H9 (cell line): Measurements from ENCODE around the gene WDR27. TPM values are rescaled to one million over a fixed set of nuclear protein-coding genes. Genes with fewer than 3 reads are reported as not detected.
A peak's percentile ranks its signal among the peaks of the same experiment; 100 is the strongest.

Experiments
- DNase-seq: peaks from one replicate; pipeline ENCODE4 v3.0.0-alpha.2; 2017
- H2AFZ ChIP-seq: one replicate; pipeline ENCODE4 v1.6.1; 2013; ENCODE audit warnings: mild to moderate bottlenecking, low read length, control low read depth, moderate library complexity
- H2AK5ac ChIP-seq: 2 replicates; pipeline ENCODE4 v1.6.1; 2013; ENCODE audit warnings: low read length, control low read depth, mixed read lengths; ENCODE audit not compliant: insufficient read length
- H2BK120ac ChIP-seq: one replicate; pipeline ENCODE4 v1.6.1; 2013; ENCODE audit warnings: low read depth, mild to moderate bottlenecking, low read length, control low read depth, inconsistent platforms; ENCODE audit not compliant: poor library complexity, severe bottlenecking
- H2BK12ac ChIP-seq: 2 replicates; pipeline ENCODE4 v1.6.1; 2013; ENCODE audit warnings: low read length, control low read depth, mixed read lengths, low read depth; ENCODE audit not compliant: insufficient read length
- H2BK15ac ChIP-seq: 2 replicates; pipeline ENCODE4 v1.6.1; 2013; ENCODE audit warnings: low read depth, low read length, control low read depth
- H2BK20ac ChIP-seq: one replicate; pipeline ENCODE4 v1.6.1; 2013; ENCODE audit warnings: low read depth, mild to moderate bottlenecking, low read length, control low read depth, inconsistent platforms; ENCODE audit not compliant: poor library complexity, severe bottlenecking
- H2BK5ac ChIP-seq: 2 replicates; pipeline ENCODE4 v1.6.1; 2013; ENCODE audit warnings: low read length, control low read depth, mixed read lengths; ENCODE audit not compliant: insufficient read length
- H3K14ac ChIP-seq: 2 replicates; pipeline ENCODE4 v1.6.1; 2013; ENCODE audit warnings: low read length, control low read depth; ENCODE audit not compliant: insufficient read depth
- H3K18ac ChIP-seq: 2 replicates; pipeline ENCODE4 v1.6.1; 2013; ENCODE audit warnings: low read depth, mild to moderate bottlenecking, mixed read lengths, low read length, control low read depth; ENCODE audit not compliant: insufficient read length
- H3K23ac ChIP-seq: 2 replicates; pipeline ENCODE4 v1.6.1; 2013; ENCODE audit warnings: low read length, control low read depth, mixed read lengths, low read depth; ENCODE audit not compliant: insufficient read length
- H3K23me2 ChIP-seq: 2 replicates; pipeline ENCODE4 v1.6.1; 2013; ENCODE audit warnings: low read depth, mild to moderate bottlenecking, mixed read lengths, low read length, control low read depth; ENCODE audit not compliant: insufficient read length, poor library complexity, severe bottlenecking
- H3K27ac ChIP-seq: 2 replicates; pipeline ENCODE4 v1.5.1; 2013; ENCODE audit warnings: low read length, control low read depth, mixed read lengths, low read depth; ENCODE audit not compliant: insufficient read length
- H3K27me3 ChIP-seq: 2 replicates; pipeline ENCODE4 v1.6.1; 2013; ENCODE audit warnings: low read length, control low read depth, inconsistent platforms; ENCODE audit not compliant: insufficient read depth
- H3K4ac ChIP-seq: 2 replicates; pipeline ENCODE4 v1.6.1; 2013; ENCODE audit warnings: low read depth, mild to moderate bottlenecking, control low read depth, inconsistent platforms, low read length, moderate library complexity
- H3K4me1 ChIP-seq: 2 replicates; pipeline ENCODE4 v1.6.1; 2013; ENCODE audit warnings: low read length, control low read depth, inconsistent platforms; ENCODE audit not compliant: insufficient read depth
- H3K4me2 ChIP-seq: 2 replicates; pipeline ENCODE4 v1.6.1; 2013; ENCODE audit warnings: low read length, control low read depth, mixed read lengths; ENCODE audit not compliant: insufficient read length, insufficient read depth
- H3K56ac ChIP-seq: 2 replicates; pipeline ENCODE4 v1.6.1; 2013; ENCODE audit warnings: low read depth, mild to moderate bottlenecking, mixed read lengths, low read length, control low read depth; ENCODE audit not compliant: insufficient read length
- H3K79me1 ChIP-seq: 2 replicates; pipeline ENCODE4 v1.6.1; 2013; ENCODE audit warnings: low read depth, mild to moderate bottlenecking, moderate library complexity, low read length, control low read depth, inconsistent platforms; ENCODE audit not compliant: insufficient read depth, poor library complexity, severe bottlenecking
- H3K79me2 ChIP-seq: 2 replicates; pipeline ENCODE4 v1.6.1; 2013; ENCODE audit warnings: low read length, control low read depth, inconsistent platforms; ENCODE audit not compliant: insufficient read depth
- H3K9ac ChIP-seq: 2 replicates; pipeline ENCODE4 v1.6.1; 2013; ENCODE audit warnings: low read length, control low read depth, mixed read lengths; ENCODE audit not compliant: insufficient read length; ENCODE audit errors: extremely low read depth
- H3K9me3 ChIP-seq: one replicate; pipeline ENCODE4 v1.6.1; 2013; ENCODE audit warnings: low read depth, low read length, inconsistent platforms; ENCODE audit not compliant: control insufficient read depth
- H3T11ph ChIP-seq: one replicate; pipeline ENCODE4 v1.6.1; 2013; ENCODE audit warnings: mild to moderate bottlenecking, low read length, control low read depth, inconsistent platforms
- H4K20me1 ChIP-seq: one replicate; pipeline ENCODE4 v1.6.1; 2013; ENCODE audit not compliant: control insufficient read depth, insufficient read length, insufficient read depth
- H4K5ac ChIP-seq: 2 replicates; pipeline ENCODE4 v1.6.1; 2013; ENCODE audit warnings: low read depth, mild to moderate bottlenecking, mixed read lengths, low read length, control low read depth; ENCODE audit not compliant: insufficient read length
- H4K8ac ChIP-seq: replicated peaks from 2 replicates; pipeline ENCODE4 v1.6.1; 2013; ENCODE audit warnings: low read length, control low read depth, mixed read lengths, low read depth; ENCODE audit not compliant: insufficient read length
- H4K91ac ChIP-seq: 2 replicates; pipeline ENCODE4 v1.6.1; 2013; ENCODE audit warnings: low read depth, mild to moderate bottlenecking, moderate library complexity, mixed read lengths, low read length, control low read depth; ENCODE audit not compliant: insufficient read length
- H3K27ac Mint-ChIP-seq, 3 experiments: 2 replicates in 2 of 3; 3 replicates in 1 of 3; pipeline ENCODE4 v1.8.0; 2020 to 2021; ENCODE audit warnings: mixed read lengths in 3 of 3, mild to moderate bottlenecking in 1 of 3, moderate library complexity in 1 of 3
- H3K27me3 Mint-ChIP-seq: 2 replicates; pipeline ENCODE4 v1.8.0; 2021; ENCODE audit warnings: low read depth, mild to moderate bottlenecking, moderate library complexity, mixed read lengths
- H3K36me3 Mint-ChIP-seq, 3 experiments: 2 replicates in 2 of 3; 3 replicates in 1 of 3; pipeline ENCODE4 v1.8.0; 2020 to 2021; ENCODE audit warnings: low read depth in 3 of 3, mixed read lengths in 3 of 3; ENCODE audit not compliant: insufficient read depth in 1 of 3
- H3K4me1 Mint-ChIP-seq, 2 experiments: 2 replicates each; pipeline ENCODE4 v1.8.0; 2020; ENCODE audit warnings: mixed read lengths in 2 of 2
- H3K4me3 Mint-ChIP-seq, 2 experiments: 2 replicates in 1 of 2; 3 replicates in 1 of 2; pipeline ENCODE4 v1.8.0; 2020 to 2021; ENCODE audit warnings: mild to moderate bottlenecking in 2 of 2, mixed read lengths in 2 of 2, moderate library complexity in 1 of 2
- H3K9me3 Mint-ChIP-seq, 2 experiments: 2 replicates in 1 of 2; 3 replicates in 1 of 2; pipeline ENCODE4 v1.8.0; 2020; ENCODE audit warnings: mild to moderate bottlenecking in 2 of 2, mixed read lengths in 2 of 2, moderate library complexity in 1 of 2
- WGBS: extraction: QIAGEN DNeasy Blood & Tissue Kit; methylation state at CpG from one replicate; pipeline ENCODE4 v1.1.7; 2013; ENCODE audit warnings: missing lambda C conversion rate, low lambda C conversion rate, mixed read lengths; ENCODE audit not compliant: insufficient read length; ENCODE audit errors: extremely low coverage; 5-methylcytosine and 5-hydroxymethylcytosine counted together
- total RNA-seq: library from RNA; stranded (reverse); gene quantifications from 2 replicates; pipeline ENCODE4 v1.2.1, GENCODE V29; 2021
- TF ChIP-seq, protein P1 (sequence below): fragments of 200-600 bp; sonication (generic); conservative IDR thresholded peaks from 3 replicates; pipeline ENCODE4 v1.8.0; 2021; ENCODE audit warnings: antibody characterized with exemption, mild to moderate bottlenecking

The WDR27 gene
- total RNA-seq, 1 experiment from 2014 or later: 48.7 TPM

GRCh38 chr6:169661391-169661756 is 40.5 kb downstream of the WDR27 start:
- WGBS: no CpG with 5 or more reads among the region's 7 CpGs
- H2AK5ac ChIP-seq: no peak overlapping the region
- TF ChIP-seq, protein P1, sequence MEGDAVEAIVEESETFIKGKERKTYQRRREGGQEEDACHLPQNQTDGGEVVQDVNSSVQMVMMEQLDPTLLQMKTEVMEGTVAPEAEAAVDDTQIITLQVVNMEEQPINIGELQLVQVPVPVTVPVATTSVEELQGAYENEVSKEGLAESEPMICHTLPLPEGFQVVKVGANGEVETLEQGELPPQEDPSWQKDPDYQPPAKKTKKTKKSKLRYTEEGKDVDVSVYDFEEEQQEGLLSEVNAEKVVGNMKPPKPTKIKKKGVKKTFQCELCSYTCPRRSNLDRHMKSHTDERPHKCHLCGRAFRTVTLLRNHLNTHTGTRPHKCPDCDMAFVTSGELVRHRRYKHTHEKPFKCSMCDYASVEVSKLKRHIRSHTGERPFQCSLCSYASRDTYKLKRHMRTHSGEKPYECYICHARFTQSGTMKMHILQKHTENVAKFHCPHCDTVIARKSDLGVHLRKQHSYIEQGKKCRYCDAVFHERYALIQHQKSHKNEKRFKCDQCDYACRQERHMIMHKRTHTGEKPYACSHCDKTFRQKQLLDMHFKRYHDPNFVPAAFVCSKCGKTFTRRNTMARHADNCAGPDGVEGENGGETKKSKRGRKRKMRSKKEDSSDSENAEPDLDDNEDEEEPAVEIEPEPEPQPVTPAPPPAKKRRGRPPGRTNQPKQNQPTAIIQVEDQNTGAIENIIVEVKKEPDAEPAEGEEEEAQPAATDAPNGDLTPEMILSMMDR: no peak
- no peaks in the 10 kb centered on the region for H3K27me3 ChIP-seq
- H3K36me3 Mint-ChIP-seq: peaks cover 59 to 83% (median 69%) of the 10 kb centered on the region in 3 experiments
- no peak overlapping the region for H2BK15ac ChIP-seq
- no peak overlapping the region for H4K91ac ChIP-seq
- H3K4me3 Mint-ChIP-seq: no peak overlapping the region
- DNase-seq: no peak
- H2BK120ac ChIP-seq: no peak overlapping the region
- no peaks in the 10 kb centered on the region for H3K27me3 Mint-ChIP-seq
- 0 out of 7 replicates have a peak overlapping the region, but pooled peaks of 1 of the 3 experiments have one; percentile 39 for H3K27ac Mint-ChIP-seq
- no peak overlapping the region for H2BK5ac ChIP-seq
- H4K8ac ChIP-seq: no peak overlapping the region
- no peak overlapping the region for H3K18ac ChIP-seq
- H3K4ac ChIP-seq: no peak overlapping the region
- no peaks in the 10 kb centered on the region for H4K20me1 ChIP-seq
- H3K9me3 Mint-ChIP-seq: no peaks in the 10 kb centered on the region
- no peak overlapping the region for H3T11ph ChIP-seq
- no peak overlapping the region; the same call in 1 of the 2 replicates for H3K14ac ChIP-seq
- no peaks in the 10 kb centered on the region for H3K79me2 ChIP-seq
- no peaks in the 10 kb centered on the region for H3K9me3 ChIP-seq
- no peak overlapping the region for H3K9ac ChIP-seq
- H3K56ac ChIP-seq: no peak overlapping the region
- H3K4me2 ChIP-seq: no peak overlapping the region
- H3K4me1 Mint-ChIP-seq: peaks cover 0 to 5% of the 10 kb centered on the region in 2 experiments; a peak in 1 of 4 replicates
- H3K23me2 ChIP-seq: no peaks in the 10 kb centered on the region
- no peak overlapping the region for H3K23ac ChIP-seq
- H4K5ac ChIP-seq: no peak overlapping the region
- H2BK20ac ChIP-seq: no peak overlapping the region
- H3K79me1 ChIP-seq: no peaks in the 10 kb centered on the region
- H2BK12ac ChIP-seq: no peak overlapping the region
- no peak overlapping the region for H3K27ac ChIP-seq
- no peaks in the 10 kb centered on the region for H3K4me1 ChIP-seq
- no peak overlapping the region for H2AFZ ChIP-seq
